GM12892 (cell line): ENCODE results near the gene TUT1.

Experiments used
- POLR2A ChIP-seq: IDR thresholded peaks from 2 replicates; pipeline ENCODE4 v1.6.1; 2011; ENCODE audit warnings: low read depth, low read length, control low read depth
- POLR2AphosphoS5 ChIP-seq: IDR thresholded peaks from 2 replicates; pipeline ENCODE4 v1.6.1; 2011; ENCODE audit warnings: low read depth, low read length, control low read depth

GRCh38 chr11:62556108-62556874 lies 35.0 kb downstream of the TUT1 start:
- TF ChIP-seq POLR2A, result peak; percentile 41; the same call in 1 of the 2 replicates
- 0 out of 2 replicates have a peak, but pooled peaks have one; percentile 58 for TF ChIP-seq POLR2AphosphoS5
